Memory B cell (primary cell): ENCODE results near the gene PSAP.

Experiments
- ATAC-seq: fragments of 150-1000 bp; cut with Tn5 transposase; 2 replicates; pipeline ENCODE4 v1.10.0; 2021; ENCODE audit warnings: low read depth, mild to moderate bottlenecking, moderate library complexity
- DNase-seq, 2 donors: peaks; one replicate each; pipeline ENCODE4 v3.0.0; 2022; ENCODE audit warnings: low spot score in 2 of 2
- H3K27ac Mint-ChIP-seq: one replicate; pipeline ENCODE4 v1.8.0; 2022; ENCODE audit warnings: mild to moderate bottlenecking, moderate library complexity, mixed read lengths
- H3K27me3 Mint-ChIP-seq: one replicate; pipeline ENCODE4 v1.8.0; 2022; ENCODE audit warnings: mixed read lengths
- H3K36me3 Mint-ChIP-seq: one replicate; pipeline ENCODE4 v1.8.0; 2022; ENCODE audit warnings: mild to moderate bottlenecking, mixed read lengths
- H3K4me1 Mint-ChIP-seq: one replicate; pipeline ENCODE4 v1.8.0; 2022; ENCODE audit warnings: mixed read lengths
- H3K4me3 Mint-ChIP-seq: one replicate; pipeline ENCODE4 v1.8.0; 2022; ENCODE audit warnings: mild to moderate bottlenecking, moderate library complexity, mixed read lengths
- H3K9me3 Mint-ChIP-seq: one replicate; pipeline ENCODE4 v1.8.0; 2022; ENCODE audit warnings: mixed read lengths

PSAP gene

DNA sequence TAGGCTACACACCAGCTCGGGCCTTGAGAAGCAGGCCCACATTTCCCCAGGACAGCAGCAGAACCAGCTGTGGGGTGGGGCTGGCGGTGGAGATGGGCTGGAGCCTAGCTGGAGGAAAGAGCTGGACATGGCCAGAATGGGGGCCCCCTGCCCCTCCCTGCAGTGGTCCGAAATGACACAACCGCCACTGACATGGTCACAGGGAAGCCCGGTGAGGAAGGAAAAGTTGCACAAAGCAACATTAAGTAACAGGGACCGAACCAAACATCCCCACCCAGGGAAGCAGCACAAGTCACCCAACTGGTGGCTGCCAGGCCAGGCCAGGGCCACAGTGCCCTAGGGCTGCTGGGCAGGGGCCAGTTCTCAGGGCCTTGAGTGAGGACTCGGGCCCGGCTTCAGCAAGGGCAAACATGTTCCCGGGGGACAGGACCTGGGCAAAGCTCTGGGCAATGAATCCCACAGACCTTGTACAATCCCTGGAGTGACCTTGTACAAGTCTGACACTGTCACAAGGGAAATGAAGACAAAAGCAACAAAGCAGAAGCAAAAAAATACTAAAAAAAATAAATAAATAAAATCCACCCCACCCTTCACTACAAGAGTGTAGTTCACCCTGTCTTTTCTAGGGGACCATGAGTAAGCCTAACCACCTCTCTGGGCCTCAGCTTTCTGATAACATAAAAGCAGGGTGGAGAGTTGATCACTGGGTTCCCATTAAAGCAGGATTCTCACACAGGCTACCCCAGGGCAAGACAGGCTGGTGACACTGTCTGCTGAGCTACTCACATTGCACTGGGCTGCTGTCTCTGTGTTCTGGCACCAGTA lies 33.0 kb downstream of the PSAP start:
- Mint-ChIP-seq H3K4me1 (peaks cover 4% of the 10 kb centered on the region), H3K27me3 (no peaks in the 10 kb centered on the region), H3K4me3 (no peak overlapping the region), H3K27ac (no peak overlapping the region), H3K36me3 (peaks cover 30% of the 10 kb centered on the region), H3K9me3 (no peaks in the 10 kb centered on the region)
- DNase-seq (no peak), ATAC-seq (no peak)

DNA sequence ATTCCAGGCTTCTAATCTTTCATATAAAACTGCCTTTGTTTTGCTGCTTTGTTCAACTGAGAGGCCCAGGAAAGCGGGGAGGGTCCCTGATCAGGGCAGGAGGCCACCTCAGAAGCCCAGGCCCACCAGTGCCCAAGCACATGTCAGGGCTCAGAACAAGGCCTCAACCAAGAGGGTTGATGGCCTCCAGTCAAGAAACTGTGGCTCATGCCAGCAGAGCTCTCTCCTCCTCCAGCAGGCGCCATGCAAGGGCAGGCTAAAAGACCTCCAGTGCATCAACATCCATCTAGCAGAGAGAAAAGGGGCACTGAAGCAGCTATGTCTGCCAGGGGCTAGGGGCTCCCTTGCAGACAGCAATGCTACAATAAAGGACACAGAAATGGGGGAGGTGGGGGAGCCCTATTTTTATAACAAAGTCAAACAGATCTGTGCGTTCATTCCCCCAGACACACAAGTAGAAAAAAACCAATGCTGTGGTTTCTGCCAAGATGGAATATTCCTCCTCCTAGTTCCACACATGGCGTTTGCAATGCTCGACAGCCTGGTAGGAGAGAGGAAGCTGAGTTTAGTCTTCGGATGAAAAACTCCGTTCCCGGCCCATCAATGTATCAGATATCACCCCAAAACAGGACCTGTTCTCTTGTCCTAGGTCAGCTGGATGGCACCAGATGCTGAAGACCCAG lies 34.0 kb downstream of the PSAP start:
- Mint-ChIP-seq H3K4me1 (peaks cover 4% of the 10 kb centered on the region), H3K27me3 (no peaks in the 10 kb centered on the region), H3K4me3 (no peak overlapping the region), H3K27ac (no peak overlapping the region), H3K36me3 (peaks cover 30% of the 10 kb centered on the region), H3K9me3 (no peaks in the 10 kb centered on the region)
- DNase-seq = no peak
- ATAC-seq = no peak

DNA sequence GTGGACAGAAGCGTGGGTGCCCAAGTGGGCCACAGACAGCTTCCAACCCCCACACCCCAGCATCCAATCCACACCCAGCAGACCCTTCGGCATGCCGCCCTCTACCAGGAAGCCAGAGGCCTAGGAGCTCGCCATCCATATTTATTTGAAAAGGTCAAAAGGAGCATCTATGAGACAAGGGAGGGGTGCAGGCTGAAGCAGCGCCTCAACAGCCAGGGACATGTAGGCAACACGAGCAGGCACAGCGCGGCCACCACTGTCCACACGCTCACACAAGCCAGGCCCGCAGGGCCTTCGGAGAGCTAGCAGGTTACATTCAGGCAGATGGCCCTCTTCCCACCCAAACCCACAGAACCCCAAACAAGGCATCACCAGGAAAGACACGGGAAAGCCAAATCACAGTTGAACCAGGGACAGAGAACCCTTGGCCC lies 34.6 kb downstream of the PSAP start:
- Mint-ChIP-seq H3K36me3 (peaks cover 26% of the 10 kb centered on the region), H3K9me3 (no peaks in the 10 kb centered on the region), H3K4me1 (peaks cover 4% of the 10 kb centered on the region), H3K27me3 (no peaks in the 10 kb centered on the region), H3K4me3 (no peak overlapping the region), H3K27ac (peak overlapping the region; percentile 31)
- no peak for DNase-seq
- no peak for ATAC-seq

DNA sequence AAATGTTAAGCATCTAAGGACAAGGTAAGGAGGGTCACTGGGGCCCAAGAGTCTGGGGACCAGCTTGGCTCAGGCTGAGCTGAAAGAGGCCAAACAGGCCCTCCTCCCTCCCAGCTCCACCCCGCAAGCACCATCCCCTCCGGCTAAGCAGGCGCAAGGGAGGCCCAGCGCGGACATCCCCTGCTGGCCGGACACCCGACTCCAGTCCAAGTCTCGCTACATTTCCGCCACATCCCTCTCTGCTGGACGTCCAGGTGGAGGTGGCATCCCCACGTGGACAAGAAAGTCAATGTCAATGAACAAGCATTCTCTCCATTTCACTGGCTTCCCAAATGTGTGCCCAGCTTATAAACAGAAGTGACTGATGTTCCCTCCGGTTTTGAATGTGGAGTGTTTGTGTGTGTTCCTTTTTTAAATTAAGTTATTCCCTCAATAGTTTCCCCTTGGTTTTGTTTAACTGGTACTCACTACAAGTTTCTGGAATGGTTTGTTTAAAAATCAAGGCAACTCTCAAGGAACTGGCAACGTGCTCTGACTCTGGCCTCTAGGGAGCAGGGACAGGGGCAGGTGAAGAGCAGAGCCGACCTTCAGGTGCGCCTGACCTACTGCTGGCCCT lies 35.4 kb downstream of the PSAP start:
- no peak for DNase-seq
- H3K9me3 Mint-ChIP-seq = no peaks in the 10 kb centered on the region
- H3K4me3 Mint-ChIP-seq = no peak overlapping the region
- H3K27me3 Mint-ChIP-seq = no peaks in the 10 kb centered on the region
- H3K36me3 Mint-ChIP-seq = peaks cover 21% of the 10 kb centered on the region
- no peak overlapping the region for H3K27ac Mint-ChIP-seq
- ATAC-seq = no peak
- peaks cover 4% of the 10 kb centered on the region for H3K4me1 Mint-ChIP-seq

DNA sequence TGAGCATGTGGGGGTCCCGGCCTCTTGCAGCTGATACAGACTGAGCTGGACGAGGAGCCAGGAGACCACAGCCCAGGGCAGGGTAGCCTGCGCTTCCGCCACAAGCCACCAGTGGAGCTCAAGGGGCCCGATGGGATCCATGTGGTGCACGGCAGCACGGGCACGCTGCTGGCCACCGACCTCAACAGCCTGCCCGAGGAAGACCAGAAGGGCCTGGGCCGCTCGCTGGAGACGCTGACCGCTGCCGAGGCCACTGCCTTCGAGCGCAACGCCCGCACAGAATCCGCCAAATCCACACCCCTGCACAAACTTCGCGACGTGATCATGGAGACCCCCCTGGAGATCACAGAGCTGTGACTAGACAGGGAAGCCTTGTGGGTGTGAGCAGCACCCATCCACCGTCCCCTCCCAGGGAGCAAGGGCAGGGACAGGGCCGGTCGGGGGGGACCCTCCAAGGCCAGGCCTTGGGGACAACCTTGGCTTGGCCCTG lies 36.1 kb downstream of the PSAP start:
- no peaks in the 10 kb centered on the region for H3K27me3 Mint-ChIP-seq
- H3K4me3 Mint-ChIP-seq = no peak overlapping the region
- peaks cover 19% of the 10 kb centered on the region for H3K36me3 Mint-ChIP-seq
- peaks cover 4% of the 10 kb centered on the region for H3K4me1 Mint-ChIP-seq
- H3K9me3 Mint-ChIP-seq = no peaks in the 10 kb centered on the region
- DNase-seq (no peak), ATAC-seq (no peak)
- no peak overlapping the region for H3K27ac Mint-ChIP-seq

DNA sequence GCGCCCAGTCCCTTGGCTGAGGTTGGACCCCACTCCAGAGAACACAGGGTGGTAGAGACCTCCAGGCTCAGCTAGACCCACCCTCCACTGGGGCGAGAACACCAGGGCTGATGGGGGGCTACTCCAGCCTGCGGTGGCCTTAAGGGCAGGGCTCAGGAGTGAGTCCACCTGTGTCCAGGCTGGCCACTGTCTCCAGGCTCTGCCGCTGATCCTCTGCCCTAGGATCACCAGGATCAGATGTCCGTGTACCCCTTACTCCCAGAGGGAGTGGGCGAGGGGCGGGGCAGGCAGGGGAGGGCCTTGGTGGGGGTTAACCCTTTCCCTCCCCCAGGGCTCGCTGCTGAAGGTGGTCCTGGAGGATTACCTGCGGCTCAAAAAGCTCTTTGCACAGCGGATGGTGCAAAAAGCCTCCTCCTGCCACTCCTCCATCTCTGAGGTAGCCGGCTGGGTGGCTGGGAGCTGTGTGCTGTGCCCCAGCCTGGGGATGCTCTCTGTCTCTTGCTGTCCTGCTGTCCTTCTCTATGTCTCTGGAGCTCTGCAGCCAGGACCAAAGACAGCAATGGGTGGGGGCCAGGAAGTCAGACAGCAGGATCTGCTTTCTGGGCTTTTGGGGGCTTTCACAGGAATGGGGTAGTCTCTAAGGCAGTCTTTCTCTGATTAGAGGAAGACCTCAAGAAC lies 38.0 kb downstream of the PSAP start:
- DNase-seq (no peak), ATAC-seq (no peak)
- Mint-ChIP-seq H3K27me3 (peaks cover 3% of the 10 kb centered on the region), H3K9me3 (no peaks in the 10 kb centered on the region), H3K27ac (no peak overlapping the region), H3K4me3 (no peak overlapping the region), H3K36me3 (peaks cover 7% of the 10 kb centered on the region), H3K4me1 (peaks cover 6% of the 10 kb centered on the region)

DNA sequence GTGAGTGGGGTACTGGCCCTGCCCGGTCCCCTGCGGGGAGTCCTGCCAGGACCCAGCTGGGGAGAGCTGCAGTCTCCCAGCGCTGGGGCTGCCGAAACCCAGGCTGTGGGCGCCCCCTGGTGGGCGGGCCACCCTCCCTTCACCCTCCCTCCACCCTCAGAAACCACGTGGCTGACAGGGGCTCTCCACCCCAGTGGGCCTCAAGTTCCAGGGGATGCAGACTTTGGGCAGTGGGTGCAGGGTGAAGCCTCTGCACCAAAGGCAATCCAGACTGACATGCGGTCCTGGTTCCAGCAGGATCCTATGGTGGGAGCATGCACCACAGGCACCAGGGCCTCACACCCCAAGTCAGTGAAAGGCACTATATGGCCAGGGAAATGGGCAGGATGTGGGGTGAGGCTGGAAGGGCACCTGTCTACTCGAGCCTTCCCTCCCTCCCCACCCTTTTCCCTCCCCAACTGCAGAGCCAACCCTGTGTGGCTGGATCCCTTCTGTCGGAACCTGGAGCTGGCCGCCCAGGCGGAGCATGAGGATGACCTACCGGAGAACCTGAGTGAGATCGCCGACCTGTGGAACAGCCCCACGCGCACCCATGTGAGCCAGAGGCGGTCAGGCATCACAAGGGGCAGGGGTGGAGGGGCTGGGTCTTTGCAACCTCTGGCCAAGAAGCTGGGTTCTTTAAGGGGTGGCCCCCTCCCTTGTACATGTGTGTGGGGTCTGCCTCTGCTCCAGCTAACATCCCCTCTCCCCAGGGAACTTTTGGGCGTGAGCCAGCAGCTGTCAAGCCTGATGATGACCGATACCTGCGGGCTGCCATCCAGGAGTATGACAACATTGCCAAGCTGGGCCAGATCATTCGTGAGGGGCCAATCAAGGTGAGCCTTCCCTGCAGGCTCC lies 38.8 kb downstream of the PSAP start:
- H3K27ac Mint-ChIP-seq = no peak overlapping the region

DNA sequence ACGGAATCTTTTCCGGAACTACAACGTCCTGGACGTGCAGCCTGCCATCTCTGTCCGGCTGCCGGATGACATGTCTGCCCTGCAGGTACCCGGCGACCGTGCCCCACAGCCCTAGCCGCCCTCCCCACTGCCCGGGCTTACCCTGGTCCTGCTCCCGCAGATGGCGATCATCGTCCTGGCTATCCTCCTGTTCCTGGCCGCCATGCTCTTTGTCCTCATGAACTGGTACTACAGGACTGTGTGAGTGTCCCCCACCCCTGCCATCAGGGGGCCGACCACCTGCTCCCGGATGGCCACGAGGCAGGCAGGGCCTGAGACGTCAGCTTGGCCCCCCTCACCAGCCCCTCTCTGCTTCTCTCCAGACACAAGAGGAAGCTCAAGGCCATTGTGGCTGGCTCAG lies 39.7 kb downstream of the PSAP start:
- peaks cover 7% of the 10 kb centered on the region for H3K4me1 Mint-ChIP-seq
- DNase-seq (no peak), ATAC-seq (no peak)
- peaks cover under 1% of the 10 kb centered on the region for H3K36me3 Mint-ChIP-seq
- H3K4me3 Mint-ChIP-seq = no peak overlapping the region
- H3K27ac Mint-ChIP-seq = no peak overlapping the region
- no peaks in the 10 kb centered on the region for H3K9me3 Mint-ChIP-seq
- peaks cover 3% of the 10 kb centered on the region for H3K27me3 Mint-ChIP-seq

More for the DNA sequence above, 38.8 kb downstream of the PSAP start:
- Mint-ChIP-seq H3K9me3 (no peaks in the 10 kb centered on the region), H3K4me3 (no peak overlapping the region), H3K4me1 (peaks cover 7% of the 10 kb centered on the region), H3K36me3 (peaks cover 5% of the 10 kb centered on the region), H3K27me3 (peaks cover 3% of the 10 kb centered on the region)
- ATAC-seq = peak; percentile 98
- DNase-seq = peak; percentile 81 to 85

DNA sequence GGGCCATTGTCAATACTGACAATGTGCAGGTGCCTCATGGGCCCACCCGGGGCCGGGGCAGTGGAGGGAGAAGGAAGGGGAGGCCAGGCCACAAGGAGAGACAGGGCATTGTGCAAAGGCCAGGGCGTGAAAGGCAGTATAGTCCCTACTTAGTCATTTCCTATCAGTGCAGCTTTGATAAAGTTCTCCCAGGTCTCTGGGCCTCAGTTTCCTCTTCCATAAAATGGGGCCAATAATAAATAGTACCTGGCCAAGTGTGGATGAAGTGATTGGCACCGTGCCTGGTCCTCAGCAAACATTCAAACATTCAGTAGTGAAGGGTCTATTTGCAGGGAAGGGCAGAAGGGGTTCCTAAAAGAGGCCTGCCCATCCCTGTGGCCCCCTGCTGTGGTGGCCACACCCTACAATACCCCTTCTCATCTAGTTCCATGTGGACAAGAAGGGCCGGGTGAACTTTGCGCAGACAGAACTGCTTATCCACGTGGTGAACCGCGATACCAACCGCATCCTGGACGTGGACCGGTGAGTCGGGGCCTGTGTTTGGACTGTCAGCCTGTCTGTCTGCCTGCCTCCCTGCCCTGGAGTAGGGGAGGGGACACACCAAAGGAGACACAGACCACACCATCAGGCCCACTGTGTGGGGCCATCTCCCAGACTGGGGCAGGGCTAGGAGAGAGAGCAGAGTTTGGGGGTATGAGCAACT lies 40.9 kb downstream of the PSAP start:
- no peaks in the 10 kb centered on the region for H3K36me3 Mint-ChIP-seq
- peaks cover 3% of the 10 kb centered on the region for H3K27me3 Mint-ChIP-seq
- no peak overlapping the region for H3K27ac Mint-ChIP-seq
- no peak for DNase-seq
- H3K4me3 Mint-ChIP-seq = no peak overlapping the region
- no peak for ATAC-seq
- no peaks in the 10 kb centered on the region for H3K9me3 Mint-ChIP-seq
- H3K4me1 Mint-ChIP-seq = peaks cover 7% of the 10 kb centered on the region

DNA sequence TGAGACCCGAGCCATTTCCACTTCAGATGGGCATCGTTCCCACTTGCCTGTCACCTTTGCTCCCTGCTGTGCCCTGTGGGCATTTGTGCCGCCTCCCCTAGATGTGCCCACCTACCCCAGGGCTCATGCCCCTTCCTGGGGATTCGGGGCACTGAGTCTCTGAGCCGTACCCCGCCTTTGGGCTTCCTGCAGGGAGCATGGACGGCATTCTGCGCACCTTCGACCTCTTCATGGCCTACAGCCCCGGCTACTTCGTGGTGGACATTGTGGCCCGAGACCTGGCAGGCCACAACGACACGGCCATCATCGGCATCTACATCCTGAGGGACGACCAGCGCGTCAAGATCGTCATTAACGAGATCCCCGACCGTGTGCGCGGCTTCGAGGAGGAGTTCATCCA lies 41.4 kb downstream of the PSAP start:
- Mint-ChIP-seq H3K36me3 (no peaks in the 10 kb centered on the region), H3K9me3 (no peaks in the 10 kb centered on the region), H3K27ac (no peak overlapping the region), H3K27me3 (peaks cover 3% of the 10 kb centered on the region), H3K4me3 (no peak overlapping the region), H3K4me1 (peaks cover 7% of the 10 kb centered on the region)
- no peak for DNase-seq
- no peak for ATAC-seq

DNA sequence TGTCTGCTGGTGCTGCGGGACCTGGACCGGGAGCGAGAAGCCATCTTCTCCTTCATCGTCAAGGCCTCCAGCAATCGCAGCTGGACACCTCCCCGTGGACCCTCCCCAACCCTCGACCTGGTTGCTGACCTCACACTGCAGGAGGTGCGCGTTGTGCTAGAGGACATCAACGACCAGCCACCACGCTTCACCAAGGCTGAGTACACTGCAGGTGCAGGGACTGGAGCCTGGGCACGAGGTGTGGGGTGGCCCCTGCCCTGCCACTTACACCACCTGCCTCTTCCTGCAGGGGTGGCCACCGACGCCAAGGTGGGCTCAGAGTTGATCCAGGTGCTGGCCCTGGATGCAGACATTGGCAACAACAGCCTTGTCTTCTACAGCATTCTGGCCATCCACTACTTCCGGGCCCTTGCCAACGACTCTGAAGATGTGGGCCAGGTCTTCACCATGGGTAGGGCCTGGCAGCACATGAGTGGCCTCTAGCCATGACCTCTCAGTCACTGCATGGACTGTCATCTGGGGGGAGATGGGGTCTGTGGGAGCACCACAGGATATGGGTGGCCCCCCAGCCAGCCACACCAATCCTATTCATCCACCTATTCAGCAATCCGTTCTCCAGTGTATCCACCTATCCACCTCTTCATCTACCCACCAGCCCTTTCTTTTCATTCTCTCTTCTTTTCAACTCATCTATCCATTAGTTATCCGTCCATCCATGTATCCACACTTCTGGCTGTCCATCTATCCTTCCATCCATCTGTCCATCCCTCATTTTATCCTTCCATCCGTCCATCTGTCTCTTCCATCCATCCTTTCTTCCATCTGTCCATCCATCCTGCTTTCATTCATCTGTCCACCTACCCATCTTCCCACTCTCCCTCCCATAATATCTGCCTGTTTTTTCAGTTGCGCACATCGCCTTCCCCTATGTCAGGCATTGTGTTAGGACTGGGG lies 43.2 kb downstream of the PSAP start:
- H3K9me3 Mint-ChIP-seq = no peaks in the 10 kb centered on the region
- ATAC-seq = no peak
- no peak overlapping the region for H3K4me3 Mint-ChIP-seq
- H3K27me3 Mint-ChIP-seq = peaks cover 3% of the 10 kb centered on the region
- no peak overlapping the region for H3K27ac Mint-ChIP-seq
- DNase-seq = no peak
- no peaks in the 10 kb centered on the region for H3K36me3 Mint-ChIP-seq
- H3K4me1 Mint-ChIP-seq = peaks cover 3% of the 10 kb centered on the region
